ENCODE data around the gene CTNND2.
"Not testable (repeated sequence)": the region's sequence is repeated elsewhere in the genome, so short reads cannot be mapped to it uniquely, and the experiment has no call there.

CTNND2 gene

GRCh38 chr5:11076945-11077613 is 827.2 kb downstream of the CTNND2 start:
- no peak for DNase-seq (ENCODE audit: low spot score)

GRCh38 chr5:11075035-11075805 is 829.0 kb downstream of the CTNND2 start:
- no peak for DNase-seq (ENCODE audit: low spot score)

GRCh38 chr5:11072568-11072967 is 831.7 kb downstream of the CTNND2 start:
- no peak for DNase-seq (ENCODE audit: low spot score)

GRCh38 chr5:11072076-11072475 is 832.2 kb downstream of the CTNND2 start:
- DNase-seq (ENCODE audit: low spot score), result no peak

- no peak for DNase-seq (ENCODE audit: low spot score)
These were observed 835.2 kb downstream of the CTNND2 start for GRCh38 chr5:11069041-11069440.

GRCh38 chr5:11065723-11066122 is 838.5 kb downstream of the CTNND2 start:
- not testable (repeated sequence) for DNase-seq (ENCODE audit: low spot score)

- DNase-seq (ENCODE audit: low spot score), result no peak
These were observed 839.3 kb downstream of the CTNND2 start for GRCh38 chr5:11064763-11065450.

- no peak for DNase-seq (ENCODE audit: low spot score)
These were observed 841.8 kb downstream of the CTNND2 start for GRCh38 chr5:11062397-11062796.

- DNase-seq (ENCODE audit: low spot score), result no peak
These were observed 847.7 kb downstream of the CTNND2 start for GRCh38 chr5:11056560-11056959.

- DNase-seq (ENCODE audit: low spot score), result no peak
These were observed 850.2 kb downstream of the CTNND2 start for GRCh38 chr5:11054014-11054413.

- DNase-seq (ENCODE audit: low spot score), result no peak
These were observed 851.4 kb downstream of the CTNND2 start for GRCh38 chr5:11052871-11053270.

- no peak for DNase-seq (ENCODE audit: low spot score)
These were observed 853.5 kb downstream of the CTNND2 start for GRCh38 chr5:11050596-11051304.

GRCh38 chr5:11048760-11049159 is 855.5 kb downstream of the CTNND2 start:
- no peak for DNase-seq (ENCODE audit: low spot score)

- DNase-seq (ENCODE audit: low spot score), result no peak
These were observed 856.6 kb downstream of the CTNND2 start for GRCh38 chr5:11047625-11048024.

GRCh38 chr5:11047030-11047429 is 857.2 kb downstream of the CTNND2 start:
- DNase-seq (ENCODE audit: low spot score), result no peak

- no peak for DNase-seq (ENCODE audit: low spot score)
These were observed 858.1 kb downstream of the CTNND2 start for GRCh38 chr5:11046160-11046559.

GRCh38 chr5:11045411-11045810 is 858.8 kb downstream of the CTNND2 start:
- DNase-seq (ENCODE audit: low spot score), result no peak

- DNase-seq (ENCODE audit: low spot score), result no peak
These were observed 859.7 kb downstream of the CTNND2 start for GRCh38 chr5:11044581-11044980.

GRCh38 chr5:11043881-11044280 is 860.4 kb downstream of the CTNND2 start:
- no peak for DNase-seq (ENCODE audit: low spot score)

- no peak for DNase-seq (ENCODE audit: low spot score)
These were observed 863.9 kb downstream of the CTNND2 start for GRCh38 chr5:11040345-11040744.

GRCh38 chr5:11038772-11039171 is 865.5 kb downstream of the CTNND2 start:
- no peak for DNase-seq (ENCODE audit: low spot score)

GRCh38 chr5:11037941-11038340 is 866.3 kb downstream of the CTNND2 start:
- DNase-seq (ENCODE audit: low spot score), result no peak
